Embryonic facial prominence (tissue), 1 donor: ENCODE data around the gene SLC9C1.

ENCODE experiments used
- DNase-seq: peaks from one replicate; pipeline ENCODE4 v3.0.0-alpha.2; 2016; ENCODE audit errors: extremely low spot score

The SLC9C1 gene

GRCh38 chr3:112307557-112307956 lies 13.5 kb upstream of the SLC9C1 start:
- DNase-seq = no peak

GRCh38 chr3:112306825-112307224 lies 12.8 kb upstream of the SLC9C1 start:
- no peak for DNase-seq

- DNase-seq = no peak
Measured at GRCh38 chr3:112304611-112305010, 10.6 kb upstream of the SLC9C1 start.

GRCh38 chr3:112303764-112304325 lies 9.8 kb upstream of the SLC9C1 start:
- DNase-seq = peak; percentile 36

- DNase-seq = peak; percentile 54
Measured at GRCh38 chr3:112302881-112303763, 9.1 kb upstream of the SLC9C1 start.

- no peak for DNase-seq
Measured at GRCh38 chr3:112302150-112302830, 8.3 kb upstream of the SLC9C1 start.

- no peak for DNase-seq
Measured at GRCh38 chr3:112298781-112299180, 4.8 kb upstream of the SLC9C1 start.

- DNase-seq = no peak
Measured at GRCh38 chr3:112297714-112298113, 3.7 kb upstream of the SLC9C1 start.

- no peak for DNase-seq
Measured at GRCh38 chr3:112289011-112289410, 5.0 kb downstream of the SLC9C1 start.

GRCh38 chr3:112280266-112280665 lies 13.8 kb downstream of the SLC9C1 start:
- no peak for DNase-seq

GRCh38 chr3:112273536-112273935 lies 20.5 kb downstream of the SLC9C1 start:
- no peak for DNase-seq

- no peak for DNase-seq
Measured at GRCh38 chr3:112261742-112262141, 32.3 kb downstream of the SLC9C1 start.

GRCh38 chr3:112260563-112260962 lies 33.5 kb downstream of the SLC9C1 start:
- DNase-seq = no peak

- DNase-seq = no peak
Measured at GRCh38 chr3:112253301-112253971, 40.6 kb downstream of the SLC9C1 start.

- no peak for DNase-seq
Measured at GRCh38 chr3:112247900-112248299, 46.1 kb downstream of the SLC9C1 start.

GRCh38 chr3:112247350-112247749 lies 46.7 kb downstream of the SLC9C1 start:
- no peak for DNase-seq

GRCh38 chr3:112233083-112233482 lies 60.9 kb downstream of the SLC9C1 start:
- DNase-seq = no peak

- DNase-seq = no peak
Measured at GRCh38 chr3:112231727-112232126, 62.3 kb downstream of the SLC9C1 start.

GRCh38 chr3:112230033-112230432 lies 64.0 kb downstream of the SLC9C1 start:
- DNase-seq = no peak

GRCh38 chr3:112228786-112229185 lies 65.2 kb downstream of the SLC9C1 start:
- DNase-seq = no peak

- DNase-seq = no peak
Measured at GRCh38 chr3:112200317-112200666, 93.7 kb downstream of the SLC9C1 start.

- DNase-seq = no peak
Measured at GRCh38 chr3:112199622-112200316, 94.2 kb downstream of the SLC9C1 start.
